Smooth muscle cell of bladder (primary cell): Measurements from ENCODE around the gene PSG3. TPM values are rescaled to one million over a fixed set of nuclear protein-coding genes. Genes with fewer than 3 reads are reported as not detected.

ENCODE experiments used
- total RNA-seq: library from RNA; depleted of rRNA; stranded (reverse); fragments of >200 nt; gene quantifications from 2 replicates; pipeline ENCODE4 v1.2.3, GENCODE V29; 2014

The PSG3 gene
- not detected in 2 replicates for total RNA-seq

GRCh38 chr19:42740381-42740780, at the start of gene PSG3:
Gene PSG3, minus strand, starts transcription at chr19:42740481. Its CDS starts 97 bp downstream, at chr19:42740384.

Other genes with a start within 250 kb of the PSG3 start
- gene CEACAM1, start 212.0 kb downstream of the PSG3 start, total RNA-seq, result not detected in 2 replicates
- gene CEACAM8, start 145.6 kb downstream of the PSG3 start, total RNA-seq, result not detected in 2 replicates
- gene PSG8, start 25.2 kb upstream of the PSG3 start, total RNA-seq, result not detected in 2 replicates
- under 0.01 and 0.09 TPM in 2 replicates for gene PSG1, start 139.2 kb upstream of the PSG3 start, total RNA-seq
- gene PSG6, start 177.4 kb upstream of the PSG3 start, total RNA-seq, result not detected in 2 replicates
- gene PSG7, start 196.7 kb upstream of the PSG3 start, total RNA-seq, result under 0.01 TPM in 1 of 2 replicates, not detected in the other